SU-DHL-6 (cell line): ENCODE data around the gene OR4D6.

ENCODE experiments used
- CTCF ChIP-seq: fragments of 200-600 bp; sonication (generic); IDR thresholded peaks from one replicate; pipeline ENCODE4 v1.5.1; 2017; ENCODE audit warnings: antibody characterized with exemption, mild to moderate bottlenecking, low read length, moderate library complexity; ENCODE audit not compliant: insufficient read depth, poor library complexity, severe bottlenecking
- EZH2phosphoT487 ChIP-seq: fragments of 200-600 bp; sonication (generic), shearing (Covaris generic); conservative IDR thresholded peaks from 2 replicates; pipeline ENCODE4 v1.6.1; 2018; ENCODE audit warnings: mild to moderate bottlenecking, antibody characterized with exemption, low read length, moderate library complexity, mixed read lengths

- TF ChIP-seq CTCF (no peak), EZH2phosphoT487 (no peak)
Measured at GRCh38 chr11:59473015-59473414, 16.3 kb downstream of the OR4D6 start, which contains the start of gene OR4D10.
